Hypothalamus (tissue), 51 donors: ENCODE data around the gene CCL17.

Source experiments
- DNase-seq, 51 donors: peaks; one replicate each; lab custom pipeline; 2025; lab: John Stamatoyannopoulos, UW

CCL17 gene

GRCh38 chr16:57376313-57376818, 28.2 kb upstream of the CCL17 start:
- no peak for DNase-seq

- no peak for DNase-seq
These were observed 27.3 kb upstream of the CCL17 start for GRCh38 chr16:57377080-57377841.

- DNase-seq, result no peak
These were observed 25.0 kb upstream of the CCL17 start for GRCh38 chr16:57379579-57379978.

- DNase-seq, result peak in 3 of 51 donors; percentile 8 to 21 (median 13)
These were observed 23.7 kb upstream of the CCL17 start for GRCh38 chr16:57380671-57381462.

GRCh38 chr16:57381791-57382534, 22.6 kb upstream of the CCL17 start:
- DNase-seq, result no peak

- DNase-seq, result no peak
These were observed 21.9 kb upstream of the CCL17 start for GRCh38 chr16:57382535-57383275.

GRCh38 chr16:57383276-57384247, 21.0 kb upstream of the CCL17 start:
- DNase-seq, result peak in 3 of 51 donors; percentile 11 to 37 (median 18)

GRCh38 chr16:57384248-57385070, 20.1 kb upstream of the CCL17 start:
- peak in 3 of 51 donors; percentile 12 to 33 (median 22) for DNase-seq

- no peak for DNase-seq
These were observed 19.5 kb upstream of the CCL17 start for GRCh38 chr16:57385083-57385482.

- DNase-seq, result peak in 1 of 51 donors; percentile 16
These were observed 18.1 kb upstream of the CCL17 start for GRCh38 chr16:57386381-57386951.

- DNase-seq, result no peak
These were observed 16.8 kb upstream of the CCL17 start for GRCh38 chr16:57387598-57388354.

- DNase-seq, result no peak
These were observed 16.0 kb upstream of the CCL17 start for GRCh38 chr16:57388359-57389086.

- DNase-seq, result no peak
These were observed 15.5 kb upstream of the CCL17 start for GRCh38 chr16:57389087-57389468.

GRCh38 chr16:57390636-57391295, 13.8 kb upstream of the CCL17 start:
- no peak for DNase-seq

- DNase-seq, result no peak
These were observed 13.3 kb upstream of the CCL17 start for GRCh38 chr16:57391300-57391699.

- no peak for DNase-seq
These were observed 12.9 kb upstream of the CCL17 start for GRCh38 chr16:57391708-57392107.
